ENCODE data around the gene DRD4. TPM values are rescaled to one million over a fixed set of nuclear protein-coding genes. Genes with fewer than 3 reads are reported as not detected.

DRD4 gene
- total and polyA plus RNA-seq, 12 donors, result 0.28 to 1.3 (median 0.47) TPM; not detected in 3

GRCh38 chr11:607020-607780 is 29.9 kb upstream of the DRD4 start:
- H3K4me1 ChIP-seq (replicated peaks in 1 of 2), result peaks cover 0 to 10% of the 10 kb centered on the region in 2 donors
- no peaks in the 10 kb centered on the region for H3K27me3 ChIP-seq
- H3K27ac ChIP-seq, result peak overlapping the region in 1 of 5 donors; percentile 57
- no peaks in the 10 kb centered on the region for H3K9me3 ChIP-seq (replicated peaks in 1 of 3)
- H3K4me3 ChIP-seq, result no peak overlapping the region
- H3K36me3 ChIP-seq (replicated peaks in 1 of 2), result peaks cover 0 to 98% of the 10 kb centered on the region in 2 donors
- no peak for DNase-seq
- WGBS, 4 donors, result 89 to 95% (median 91%) methylated on average over 34 to 35 of the region's 35 CpGs
- intact Hi-C loops (cut with DNase I), result no loop called here
- no peak for TF ChIP-seq POLR2A (IDR thresholded peaks at IDR 0.05)
- TF ChIP-seq CTCF (IDR thresholded peaks at IDR 0.05), result no peak

GRCh38 chr11:607971-608659 is 29.0 kb upstream of the DRD4 start:
- WGBS, 4 donors, result 59 to 65% (median 60%) methylated on average over 20 to 45 of the region's 45 CpGs
- Histone ChIP-seq H3K27ac (peak overlapping the region in 2 of 5 donors; percentile 45 to 57), H3K27me3 (no peaks in the 10 kb centered on the region), H3K9me3 (replicated peaks in 1 of 3) (no peaks in the 10 kb centered on the region), H3K4me1 (replicated peaks in 1 of 2) (peaks cover 0 to 10% of the 10 kb centered on the region in 2 donors), H3K36me3 (replicated peaks in 1 of 2) (peaks cover 0 to 99% of the 10 kb centered on the region in 2 donors), H3K4me3 (no peak overlapping the region)
- DNase-seq, result peak in 6 of 7 donors; percentile 67 to 82 (median 77)
- intact Hi-C loops (cut with DNase I), result no loop called here
- peak in 1 of 6 experiments; percentile 17 for TF ChIP-seq CTCF (IDR thresholded peaks at IDR 0.05)
- TF ChIP-seq POLR2A (IDR thresholded peaks at IDR 0.05), result no peak

- H3K9me3 ChIP-seq (replicated peaks in 1 of 3), result no peaks in the 10 kb centered on the region
- H3K27ac ChIP-seq, result peak overlapping the region in 2 of 5 donors; percentile 45 to 57
- no peaks in the 10 kb centered on the region for H3K27me3 ChIP-seq
- no peak for DNase-seq
- TF ChIP-seq CTCF (IDR thresholded peaks at IDR 0.05), result no peak
- TF ChIP-seq POLR2A (IDR thresholded peaks at IDR 0.05), result no peak
- H3K4me3 ChIP-seq, result no peak overlapping the region
- peaks cover 0 to 95% of the 10 kb centered on the region in 2 donors for H3K36me3 ChIP-seq (replicated peaks in 1 of 2)
- intact Hi-C loops (cut with DNase I), result no loop called here
- H3K4me1 ChIP-seq (replicated peaks in 1 of 2), result peaks cover 0 to 10% of the 10 kb centered on the region in 2 donors
- 72 to 84% (median 76%) methylated on average over 13 to 28 of the region's 28 CpGs for WGBS, 4 donors
These were observed 28.2 kb upstream of the DRD4 start for GRCh38 chr11:608791-609251.

GRCh38 chr11:609341-609811 is 27.7 kb upstream of the DRD4 start:
- no peak for DNase-seq
- Histone ChIP-seq H3K36me3 (replicated peaks in 1 of 2) (peaks cover 0 to 90% of the 10 kb centered on the region in 2 donors), H3K27ac (no peak overlapping the region), H3K9me3 (replicated peaks in 1 of 3) (no peaks in the 10 kb centered on the region), H3K27me3 (no peaks in the 10 kb centered on the region), H3K4me3 (no peak overlapping the region), H3K4me1 (replicated peaks in 1 of 2) (peaks cover 0 to 14% of the 10 kb centered on the region in 2 donors)
- WGBS, 4 donors, result 90 to 92% (median 90%) methylated on average over 6 to 28 of the region's 28 CpGs
- TF ChIP-seq CTCF (IDR thresholded peaks at IDR 0.05) (no peak), POLR2A (IDR thresholded peaks at IDR 0.05) (no peak)
- intact Hi-C loops (cut with DNase I), result no loop called here
